Ishikawa (cell line): ENCODE measurements around the gene FBF1.

Source experiments
- CREB1 ChIP-seq: IDR thresholded peaks from 2 replicates; pipeline ENCODE4 v1.6.1; 2012; ENCODE audit warnings: low read depth
- FOXM1 ChIP-seq: IDR thresholded peaks from 2 replicates; pipeline ENCODE4 v1.6.1; 2012; ENCODE audit warnings: low read depth, borderline replicate concordance

DNA sequence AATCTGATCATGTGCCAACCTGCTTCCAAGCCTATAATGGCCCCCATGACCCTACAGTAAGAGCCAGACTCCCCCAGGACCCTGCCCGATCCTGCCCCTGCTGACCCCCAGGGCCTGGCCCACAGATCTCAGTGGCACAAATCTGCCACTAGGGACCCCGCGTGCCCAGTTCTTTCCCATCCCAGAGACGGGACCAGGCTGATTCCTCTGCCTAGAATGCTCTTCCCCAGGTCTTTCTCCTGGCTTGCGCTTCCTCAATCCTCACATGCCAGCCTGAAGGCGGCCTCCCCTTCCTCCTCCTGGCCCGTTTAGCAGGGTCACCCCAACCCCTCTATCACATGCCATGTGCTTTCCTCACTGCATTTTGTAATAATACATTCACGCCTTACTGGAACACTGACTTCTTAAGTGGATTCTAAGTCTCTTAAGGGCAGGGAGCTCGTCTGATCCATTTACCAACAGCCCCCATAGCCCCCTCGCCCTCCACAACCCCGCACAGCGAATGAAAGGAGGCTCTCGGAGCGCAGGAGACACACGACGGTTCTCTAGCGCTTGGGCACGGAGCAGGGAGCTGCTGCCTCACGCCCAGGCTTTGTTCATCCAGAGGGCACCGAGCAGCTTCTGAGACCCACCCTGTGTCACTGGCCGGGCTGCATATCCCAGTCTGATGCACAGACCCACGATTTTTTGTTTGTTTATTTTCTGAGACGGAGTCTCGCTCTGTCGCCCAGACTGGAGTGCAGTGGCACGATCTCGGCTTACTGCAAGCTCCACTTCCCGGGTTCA lies 45.3 kb downstream of the FBF1 start:
- no peak for TF ChIP-seq CREB1
- TF ChIP-seq FOXM1 = no peak
